Measurements from ENCODE around the gene RBFOX2. TPM values are rescaled to one million over a fixed set of nuclear protein-coding genes. Genes with fewer than 3 reads are reported as not detected.
"Not testable (repeated sequence)": the region's sequence is repeated elsewhere in the genome, so short reads cannot be mapped to it uniquely, and the experiment has no call there.

The RBFOX2 gene
- total RNA-seq, 1 experiment from 2014 or later: 147 TPM

- Histone ChIP-seq H3K9me3 (replicated peaks) (no peaks in the 10 kb centered on the region), H3K27me3 (no peaks in the 10 kb centered on the region), H3K4me1 (peaks cover 14% of the 10 kb centered on the region), H3K27ac (no peak overlapping the region), H3K4me3 (no peak overlapping the region), H3K36me3 (no peaks in the 10 kb centered on the region)
- no peak for DNase-seq
Measured at GRCh38 chr22:35726933-35727332, 301.7 kb downstream of the RBFOX2 start.

GRCh38 chr22:35726398-35726797 lies 302.2 kb downstream of the RBFOX2 start:
- Histone ChIP-seq H3K27me3 (no peaks in the 10 kb centered on the region), H3K4me1 (peaks cover 14% of the 10 kb centered on the region), H3K9me3 (replicated peaks) (no peaks in the 10 kb centered on the region), H3K36me3 (no peaks in the 10 kb centered on the region), H3K4me3 (no peak overlapping the region), H3K27ac (no peak overlapping the region)
- DNase-seq: no peak

- Histone ChIP-seq H3K36me3 (no peaks in the 10 kb centered on the region), H3K4me1 (peaks cover 14% of the 10 kb centered on the region), H3K9me3 (replicated peaks) (no peaks in the 10 kb centered on the region), H3K27ac (no peak overlapping the region), H3K27me3 (no peaks in the 10 kb centered on the region), H3K4me3 (no peak overlapping the region)
- DNase-seq: peak; percentile 58 to 70
Measured at GRCh38 chr22:35725521-35725920, 303.1 kb downstream of the RBFOX2 start.

GRCh38 chr22:35721960-35722359 lies 306.7 kb downstream of the RBFOX2 start:
- Histone ChIP-seq H3K4me3 (no peak overlapping the region), H3K27me3 (no peaks in the 10 kb centered on the region), H3K4me1 (0 out of 2 replicates have a peak, but pooled peaks cover 8% of the 10 kb centered on the region), H3K9me3 (replicated peaks) (no peaks in the 10 kb centered on the region), H3K27ac (no peak overlapping the region), H3K36me3 (no peaks in the 10 kb centered on the region)
- DNase-seq: no peak

- H3K4me1 ChIP-seq: no peaks in the 10 kb centered on the region
- no peak overlapping the region for H3K4me3 ChIP-seq
- no peak for DNase-seq
- H3K9me3 ChIP-seq (replicated peaks): no peaks in the 10 kb centered on the region
- H3K27me3 ChIP-seq: no peaks in the 10 kb centered on the region
- H3K27ac ChIP-seq: no peak overlapping the region
- H3K36me3 ChIP-seq: no peaks in the 10 kb centered on the region
Measured at GRCh38 chr22:35719212-35719875, 309.3 kb downstream of the RBFOX2 start.

GRCh38 chr22:35717572-35717971 lies 311.1 kb downstream of the RBFOX2 start, which contains the start of gene APOL5:
TSS of gene APOL5 (plus strand) at chr22:35717872. CDS start at chr22:35717872, 0 bp downstream.
- no peak within 1 kb of the TSS for H3K4me3 ChIP-seq
- H3K4me1 ChIP-seq: no peaks in the 10 kb centered on the region
- no peak within 1 kb of the TSS for H3K27ac ChIP-seq
- 0 out of 2 replicates have a peak, but pooled peaks cover 2% of the 10 kb centered on the region for H3K9me3 ChIP-seq (replicated peaks)
- DNase-seq: no peak
- H3K27me3 ChIP-seq: no peaks in the 10 kb centered on the region
- H3K36me3 ChIP-seq: no peaks in the 10 kb centered on the region

GRCh38 chr22:35712672-35713071 lies 316.0 kb downstream of the RBFOX2 start:
- H3K36me3 ChIP-seq: no peaks in the 10 kb centered on the region
- DNase-seq: no peak
- H3K4me3 ChIP-seq: no peak overlapping the region
- no peaks in the 10 kb centered on the region for H3K4me1 ChIP-seq
- no peaks in the 10 kb centered on the region for H3K27me3 ChIP-seq
- H3K27ac ChIP-seq: no peak overlapping the region
- H3K9me3 ChIP-seq (replicated peaks): 0 out of 2 replicates have a peak, but pooled peaks cover 2% of the 10 kb centered on the region

GRCh38 chr22:35711336-35711735 lies 317.3 kb downstream of the RBFOX2 start:
- Histone ChIP-seq H3K4me3 (no peak overlapping the region), H3K9me3 (replicated peaks) (0 out of 2 replicates have a peak, but pooled peaks cover 2% of the 10 kb centered on the region), H3K4me1 (no peaks in the 10 kb centered on the region), H3K27me3 (no peaks in the 10 kb centered on the region), H3K36me3 (no peaks in the 10 kb centered on the region), H3K27ac (no peak overlapping the region)
- DNase-seq: no peak

- H3K27me3 ChIP-seq: no peaks in the 10 kb centered on the region
- H3K4me3 ChIP-seq: no peak overlapping the region
- DNase-seq: no peak
- no peaks in the 10 kb centered on the region for H3K4me1 ChIP-seq
- 0 out of 2 replicates have a peak, but pooled peaks cover 2% of the 10 kb centered on the region for H3K9me3 ChIP-seq (replicated peaks)
- H3K36me3 ChIP-seq: no peaks in the 10 kb centered on the region
- H3K27ac ChIP-seq: no peak overlapping the region
Measured at GRCh38 chr22:35708917-35709316, 319.7 kb downstream of the RBFOX2 start.

GRCh38 chr22:35708453-35708852 lies 320.2 kb downstream of the RBFOX2 start:
- Histone ChIP-seq H3K9me3 (replicated peaks) (0 out of 2 replicates have a peak, but pooled peaks cover 2% of the 10 kb centered on the region), H3K36me3 (no peaks in the 10 kb centered on the region), H3K27me3 (no peaks in the 10 kb centered on the region), H3K4me1 (no peaks in the 10 kb centered on the region), H3K27ac (no peak overlapping the region), H3K4me3 (no peak overlapping the region)
- DNase-seq: no peak

GRCh38 chr22:35705141-35705540 lies 323.5 kb downstream of the RBFOX2 start:
- H3K4me1 ChIP-seq: no peaks in the 10 kb centered on the region
- no peak overlapping the region for H3K27ac ChIP-seq
- no peaks in the 10 kb centered on the region for H3K9me3 ChIP-seq (replicated peaks)
- DNase-seq: no peak
- no peaks in the 10 kb centered on the region for H3K27me3 ChIP-seq
- H3K36me3 ChIP-seq: no peaks in the 10 kb centered on the region
- H3K4me3 ChIP-seq: no peak overlapping the region

- H3K36me3 ChIP-seq: no peaks in the 10 kb centered on the region
- H3K27me3 ChIP-seq: no peaks in the 10 kb centered on the region
- H3K27ac ChIP-seq: no peak overlapping the region
- DNase-seq: no peak
- no peak overlapping the region for H3K4me3 ChIP-seq
- no peaks in the 10 kb centered on the region for H3K9me3 ChIP-seq (replicated peaks)
- no peaks in the 10 kb centered on the region for H3K4me1 ChIP-seq
Measured at GRCh38 chr22:35703861-35704584, 324.6 kb downstream of the RBFOX2 start.

- H3K27ac ChIP-seq; H3K36me3 ChIP-seq; H3K27me3 ChIP-seq; H3K9me3 ChIP-seq (replicated peaks); H3K4me1 ChIP-seq; H3K4me3 ChIP-seq; DNase-seq: not testable (repeated sequence)
Measured at GRCh38 chr22:35699852-35700251, 328.8 kb downstream of the RBFOX2 start.

- Histone ChIP-seq H3K27me3 (no peaks in the 10 kb centered on the region), H3K9me3 (replicated peaks) (no peaks in the 10 kb centered on the region), H3K4me3 (no peak overlapping the region), H3K27ac (no peak overlapping the region), H3K4me1 (no peaks in the 10 kb centered on the region), H3K36me3 (no peaks in the 10 kb centered on the region)
- no peak for DNase-seq
Measured at GRCh38 chr22:35697142-35697541, 331.5 kb downstream of the RBFOX2 start.

- Histone ChIP-seq H3K27ac (no peak overlapping the region), H3K4me3 (no peak overlapping the region), H3K9me3 (replicated peaks) (no peaks in the 10 kb centered on the region), H3K27me3 (no peaks in the 10 kb centered on the region), H3K36me3 (no peaks in the 10 kb centered on the region), H3K4me1 (no peaks in the 10 kb centered on the region)
- DNase-seq: no peak
Measured at GRCh38 chr22:35695202-35695601, 333.4 kb downstream of the RBFOX2 start.

Data from SJCRH30 (cell line).